ENCODE data around the gene RHCE. TPM values are rescaled to one million over a fixed set of nuclear protein-coding genes. Genes with fewer than 3 reads are reported as not detected.

The RHCE gene
- total and polyA plus RNA-seq, 2 experiments from 2014 or later, result 0.15 to 0.17 TPM

DNA sequence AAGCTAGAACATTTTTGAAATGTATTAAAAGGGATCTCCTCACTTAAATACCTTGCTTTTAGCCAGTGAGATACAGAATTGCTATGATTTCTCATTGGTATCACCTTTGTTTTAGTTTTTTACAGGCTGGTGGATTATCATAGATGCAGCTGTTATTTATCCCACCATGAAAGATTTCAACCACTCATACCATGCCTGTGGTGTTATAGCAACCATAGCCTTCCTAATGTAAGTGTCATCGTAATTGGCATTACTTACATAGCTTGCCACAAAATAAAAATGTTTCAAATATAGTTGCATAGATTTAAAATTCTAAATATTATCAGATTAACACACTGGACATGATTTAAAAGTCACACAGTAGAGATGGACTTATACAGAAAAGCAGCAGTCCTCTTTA is 77.8 kb downstream of the RHCE start:
- Histone ChIP-seq H3K36me3 (ENCODE audit: insufficient read depth) (no peaks in the 10 kb centered on the region), H3K4me3 (no peak overlapping the region), H2AFZ (no peak overlapping the region), H3K27me3 (ENCODE audit: insufficient read depth) (no peaks in the 10 kb centered on the region), H4K20me1 (replicated peaks; ENCODE audit: insufficient read depth) (peaks cover 24% of the 10 kb centered on the region), H3K27ac (ENCODE audit: low read depth) (no peak overlapping the region), H3K4me2 (no peak overlapping the region), H3K9me2 (ENCODE audit: insufficient read depth) (no peaks in the 10 kb centered on the region), H3K79me2 (replicated peaks; ENCODE audit: insufficient read depth) (peaks cover 76% of the 10 kb centered on the region), H3F3A (replicated peaks; ENCODE audit: low read depth) (peaks cover 3% of the 10 kb centered on the region), H3K4me1 (ENCODE audit: insufficient read depth) (peaks cover 10% of the 10 kb centered on the region)
- TF ChIP-seq, protein P1, sequence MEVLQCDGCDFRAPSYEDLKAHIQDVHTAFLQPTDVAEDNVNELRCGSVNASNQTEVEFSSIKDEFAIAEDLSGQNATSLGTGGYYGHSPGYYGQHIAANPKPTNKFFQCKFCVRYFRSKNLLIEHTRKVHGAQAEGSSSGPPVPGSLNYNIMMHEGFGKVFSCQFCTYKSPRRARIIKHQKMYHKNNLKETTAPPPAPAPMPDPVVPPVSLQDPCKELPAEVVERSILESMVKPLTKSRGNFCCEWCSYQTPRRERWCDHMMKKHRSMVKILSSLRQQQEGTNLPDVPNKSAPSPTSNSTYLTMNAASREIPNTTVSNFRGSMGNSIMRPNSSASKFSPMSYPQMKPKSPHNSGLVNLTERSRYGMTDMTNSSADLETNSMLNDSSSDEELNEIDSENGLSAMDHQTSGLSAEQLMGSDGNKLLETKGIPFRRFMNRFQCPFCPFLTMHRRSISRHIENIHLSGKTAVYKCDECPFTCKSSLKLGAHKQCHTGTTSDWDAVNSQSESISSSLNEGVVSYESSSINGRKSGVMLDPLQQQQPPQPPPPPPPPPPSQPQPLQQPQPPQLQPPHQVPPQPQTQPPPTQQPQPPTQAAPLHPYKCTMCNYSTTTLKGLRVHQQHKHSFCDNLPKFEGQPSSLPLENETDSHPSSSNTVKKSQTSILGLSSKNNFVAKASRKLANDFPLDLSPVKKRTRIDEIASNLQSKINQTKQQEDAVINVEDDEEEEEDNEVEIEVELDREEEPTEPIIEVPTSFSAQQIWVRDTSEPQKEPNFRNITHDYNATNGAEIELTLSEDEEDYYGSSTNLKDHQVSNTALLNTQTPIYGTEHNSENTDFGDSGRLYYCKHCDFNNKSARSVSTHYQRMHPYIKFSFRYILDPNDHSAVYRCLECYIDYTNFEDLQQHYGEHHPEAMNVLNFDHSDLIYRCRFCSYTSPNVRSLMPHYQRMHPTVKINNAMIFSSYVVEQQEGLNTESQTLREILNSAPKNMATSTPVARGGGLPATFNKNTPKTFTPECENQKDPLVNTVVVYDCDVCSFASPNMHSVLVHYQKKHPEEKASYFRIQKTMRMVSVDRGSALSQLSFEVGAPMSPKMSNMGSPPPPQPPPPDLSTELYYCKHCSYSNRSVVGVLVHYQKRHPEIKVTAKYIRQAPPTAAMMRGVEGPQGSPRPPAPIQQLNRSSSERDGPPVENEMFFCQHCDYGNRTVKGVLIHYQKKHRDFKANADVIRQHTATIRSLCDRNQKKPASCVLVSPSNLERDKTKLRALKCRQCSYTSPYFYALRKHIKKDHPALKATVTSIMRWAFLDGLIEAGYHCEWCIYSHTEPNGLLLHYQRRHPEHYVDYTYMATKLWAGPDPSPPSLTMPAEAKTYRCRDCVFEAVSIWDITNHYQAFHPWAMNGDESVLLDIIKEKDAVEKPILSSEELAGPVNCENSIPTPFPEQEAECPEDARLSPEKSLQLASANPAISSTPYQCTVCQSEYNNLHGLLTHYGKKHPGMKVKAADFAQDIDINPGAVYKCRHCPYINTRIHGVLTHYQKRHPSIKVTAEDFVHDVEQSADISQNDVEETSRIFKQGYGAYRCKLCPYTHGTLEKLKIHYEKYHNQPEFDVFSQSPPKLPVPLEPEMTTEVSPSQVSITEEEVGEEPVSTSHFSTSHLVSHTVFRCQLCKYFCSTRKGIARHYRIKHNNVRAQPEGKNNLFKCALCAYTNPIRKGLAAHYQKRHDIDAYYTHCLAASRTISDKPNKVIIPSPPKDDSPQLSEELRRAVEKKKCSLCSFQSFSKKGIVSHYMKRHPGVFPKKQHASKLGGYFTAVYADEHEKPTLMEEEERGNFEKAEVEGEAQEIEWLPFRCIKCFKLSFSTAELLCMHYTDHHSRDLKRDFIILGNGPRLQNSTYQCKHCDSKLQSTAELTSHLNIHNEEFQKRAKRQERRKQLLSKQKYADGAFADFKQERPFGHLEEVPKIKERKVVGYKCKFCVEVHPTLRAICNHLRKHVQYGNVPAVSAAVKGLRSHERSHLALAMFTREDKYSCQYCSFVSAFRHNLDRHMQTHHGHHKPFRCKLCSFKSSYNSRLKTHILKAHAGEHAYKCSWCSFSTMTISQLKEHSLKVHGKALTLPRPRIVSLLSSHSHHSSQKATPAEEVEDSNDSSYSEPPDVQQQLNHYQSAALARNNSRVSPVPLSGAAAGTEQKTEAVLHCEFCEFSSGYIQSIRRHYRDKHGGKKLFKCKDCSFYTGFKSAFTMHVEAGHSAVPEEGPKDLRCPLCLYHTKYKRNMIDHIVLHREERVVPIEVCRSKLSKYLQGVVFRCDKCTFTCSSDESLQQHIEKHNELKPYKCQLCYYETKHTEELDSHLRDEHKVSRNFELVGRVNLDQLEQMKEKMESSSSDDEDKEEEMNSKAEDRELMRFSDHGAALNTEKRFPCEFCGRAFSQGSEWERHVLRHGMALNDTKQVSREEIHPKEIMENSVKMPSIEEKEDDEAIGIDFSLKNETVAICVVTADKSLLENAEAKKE (CRISPR knock-in tag; IDR thresholded peaks at IDR 0.05), result no peak
- DNase-seq (ENCODE audit: low spot score) (no peak), ATAC-seq (no peak)
- Mint-ChIP-seq H3K27me3 (ENCODE audit: insufficient read depth, low read depth, poor library complexity) (peaks cover 8% of the 10 kb centered on the region), H3K4me3 (no peak overlapping the region), H3K4me1 (peaks cover 12% of the 10 kb centered on the region), H3K27ac (no peak overlapping the region), H3K9me3 (no peaks in the 10 kb centered on the region), H3K36me3 (ENCODE audit: low read depth) (peaks cover 32% of the 10 kb centered on the region)

DNA sequence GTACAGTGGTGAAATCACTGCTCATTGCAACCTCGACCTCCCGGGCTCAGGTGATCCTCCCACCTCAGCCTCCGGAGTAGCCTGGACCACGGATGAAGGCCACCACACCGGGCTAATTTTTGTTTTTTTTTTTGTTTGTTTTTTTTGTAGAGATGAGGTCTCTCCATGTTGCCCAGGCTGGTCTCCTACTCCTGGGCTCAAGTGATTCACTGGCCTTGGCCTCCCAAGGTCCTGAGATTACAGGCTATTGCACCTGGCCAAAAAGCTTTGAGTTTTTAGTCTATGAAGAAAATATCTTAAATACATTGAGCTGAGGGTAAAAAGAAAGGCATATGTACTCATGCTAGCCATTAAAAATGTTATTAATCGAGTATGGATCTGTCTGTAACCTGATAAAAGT is 78.9 kb downstream of the RHCE start:
- peaks cover 75% of the 10 kb centered on the region for H3K79me2 ChIP-seq (replicated peaks; ENCODE audit: insufficient read depth)
- no peaks in the 10 kb centered on the region for H3K36me3 ChIP-seq (ENCODE audit: insufficient read depth)
- ATAC-seq (no peak), DNase-seq (ENCODE audit: low spot score) (no peak)
- Mint-ChIP-seq H3K9me3 (no peaks in the 10 kb centered on the region), H3K4me1 (peaks cover 15% of the 10 kb centered on the region), H3K27me3 (ENCODE audit: insufficient read depth, low read depth, poor library complexity) (peaks cover 8% of the 10 kb centered on the region), H3K4me3 (no peak overlapping the region), H3K36me3 (ENCODE audit: low read depth) (peaks cover 26% of the 10 kb centered on the region), H3K27ac (no peak overlapping the region)
- H3K4me1 ChIP-seq (ENCODE audit: insufficient read depth), result peaks cover 10% of the 10 kb centered on the region
- no peak for TF ChIP-seq ZNF114 (CRISPR knock-in tag; IDR thresholded peaks at IDR 0.05)
- H3K9me2 ChIP-seq (ENCODE audit: insufficient read depth), result no peaks in the 10 kb centered on the region
- H4K20me1 ChIP-seq (replicated peaks; ENCODE audit: insufficient read depth), result peaks cover 24% of the 10 kb centered on the region
- no peak overlapping the region for H2AFZ ChIP-seq
- no peak overlapping the region for H3K27ac ChIP-seq (ENCODE audit: low read depth)
- peaks cover 3% of the 10 kb centered on the region for H3F3A ChIP-seq (replicated peaks; ENCODE audit: low read depth)
- H3K27me3 ChIP-seq (ENCODE audit: insufficient read depth), result no peaks in the 10 kb centered on the region
- no peak overlapping the region for H3K4me2 ChIP-seq
- H3K4me3 ChIP-seq, result no peak overlapping the region
